GM19463 (cell line): ENCODE data around the gene CDH15.
"Not testable (repeated sequence)": the region's sequence is repeated elsewhere in the genome, so short reads cannot be mapped to it uniquely, and the experiment has no call there.

Experiments
- ATAC-seq: cut with Tn5 transposase; IDR thresholded peaks from one replicate; pipeline ENCODE4 v1.9.1; 2021; ENCODE audit warnings: mild to moderate bottlenecking, moderate library complexity; ENCODE audit not compliant: unreplicated experiment

The CDH15 gene

GRCh38 chr16:89155184-89155679, 16.3 kb upstream of the CDH15 start:
- no peak for ATAC-seq

- ATAC-seq: no peak
Observed at GRCh38 chr16:89155851-89156739, 15.5 kb upstream of the CDH15 start.

- ATAC-seq: no peak
Observed at GRCh38 chr16:89156740-89157645, 14.6 kb upstream of the CDH15 start.

DNA sequence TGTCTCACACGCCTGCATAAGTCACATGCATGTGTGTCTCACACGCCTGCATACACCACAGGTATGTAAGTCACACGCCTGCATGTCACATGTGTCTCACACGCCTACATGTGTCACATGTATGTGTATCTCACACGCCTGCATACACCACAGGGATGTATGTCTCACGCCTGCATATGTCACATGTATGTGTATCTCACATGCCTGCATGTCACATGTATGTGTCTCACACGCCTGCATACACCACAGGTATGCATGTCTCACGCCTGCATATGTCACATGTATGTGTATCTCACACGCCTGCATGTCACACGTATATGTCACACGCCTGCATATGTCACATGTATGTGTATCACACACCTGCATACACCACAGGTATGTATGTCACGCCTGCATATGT, 13.8 kb upstream of the CDH15 start:
- no peak for ATAC-seq

DNA sequence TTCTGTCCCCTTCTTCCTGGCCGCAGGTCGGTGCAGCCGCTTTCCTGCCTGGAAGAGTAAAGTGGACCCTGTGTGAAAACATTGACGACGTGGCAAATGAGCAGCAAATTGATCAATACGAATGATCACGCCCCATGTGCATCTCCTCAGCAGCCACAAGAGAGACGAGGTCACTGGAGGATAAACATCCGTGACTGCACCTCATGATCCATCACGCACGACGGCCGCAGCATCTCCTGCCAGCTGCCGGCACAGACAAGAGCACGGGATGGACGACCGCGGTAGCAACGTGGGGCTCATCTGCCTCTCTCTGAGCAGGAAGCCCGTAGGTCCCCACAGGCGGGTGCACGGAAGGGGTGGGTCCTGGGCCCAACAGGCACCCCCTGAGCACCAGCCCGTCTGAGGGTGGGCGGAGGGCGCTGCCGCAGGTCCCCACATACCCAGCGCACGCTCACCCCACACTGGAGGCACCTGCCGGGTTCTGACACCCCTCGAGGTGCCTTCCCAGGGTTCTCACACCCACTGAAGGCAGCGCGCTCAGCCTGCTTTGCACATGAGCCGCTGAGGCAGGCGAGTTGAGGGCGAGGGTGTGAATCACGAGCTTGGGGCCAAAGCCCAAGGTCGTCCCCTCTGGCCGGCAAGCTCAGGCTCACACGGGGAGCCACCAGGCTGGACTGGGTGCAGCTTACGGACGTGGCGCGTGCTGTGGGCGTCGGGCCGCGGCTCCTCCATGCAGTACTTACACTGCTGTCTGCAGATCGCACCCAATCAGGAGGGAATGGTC, 12.3 kb upstream of the CDH15 start:
- no peak for ATAC-seq

DNA sequence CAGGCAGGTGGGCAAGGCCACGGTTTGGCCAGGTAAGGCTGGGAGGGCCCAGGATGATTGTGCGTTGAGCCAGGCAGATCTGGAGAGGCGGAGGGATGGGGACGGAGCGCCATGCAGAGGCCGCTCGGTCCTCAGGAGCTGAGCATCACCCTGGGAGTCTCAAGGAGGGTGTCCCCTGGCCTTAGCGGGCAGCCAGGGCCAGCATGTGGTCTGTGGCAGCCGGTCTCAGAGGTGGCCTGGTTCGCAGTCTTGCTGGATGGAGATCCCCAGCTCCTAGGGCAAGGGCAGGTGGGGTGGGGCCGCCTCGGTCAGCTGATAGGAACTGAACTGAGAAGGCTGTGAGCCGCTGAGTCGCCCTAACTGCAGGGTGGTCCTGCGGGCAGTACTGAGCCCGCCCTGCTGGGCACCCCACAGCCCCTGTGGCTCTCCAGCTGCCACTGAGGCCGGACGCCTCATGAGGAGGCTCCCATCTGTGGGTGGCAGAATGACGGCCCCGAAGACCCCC, 11.6 kb upstream of the CDH15 start:
- no peak for ATAC-seq

GRCh38 chr16:89160977-89161701, 10.4 kb upstream of the CDH15 start:
- ATAC-seq: no peak

DNA sequence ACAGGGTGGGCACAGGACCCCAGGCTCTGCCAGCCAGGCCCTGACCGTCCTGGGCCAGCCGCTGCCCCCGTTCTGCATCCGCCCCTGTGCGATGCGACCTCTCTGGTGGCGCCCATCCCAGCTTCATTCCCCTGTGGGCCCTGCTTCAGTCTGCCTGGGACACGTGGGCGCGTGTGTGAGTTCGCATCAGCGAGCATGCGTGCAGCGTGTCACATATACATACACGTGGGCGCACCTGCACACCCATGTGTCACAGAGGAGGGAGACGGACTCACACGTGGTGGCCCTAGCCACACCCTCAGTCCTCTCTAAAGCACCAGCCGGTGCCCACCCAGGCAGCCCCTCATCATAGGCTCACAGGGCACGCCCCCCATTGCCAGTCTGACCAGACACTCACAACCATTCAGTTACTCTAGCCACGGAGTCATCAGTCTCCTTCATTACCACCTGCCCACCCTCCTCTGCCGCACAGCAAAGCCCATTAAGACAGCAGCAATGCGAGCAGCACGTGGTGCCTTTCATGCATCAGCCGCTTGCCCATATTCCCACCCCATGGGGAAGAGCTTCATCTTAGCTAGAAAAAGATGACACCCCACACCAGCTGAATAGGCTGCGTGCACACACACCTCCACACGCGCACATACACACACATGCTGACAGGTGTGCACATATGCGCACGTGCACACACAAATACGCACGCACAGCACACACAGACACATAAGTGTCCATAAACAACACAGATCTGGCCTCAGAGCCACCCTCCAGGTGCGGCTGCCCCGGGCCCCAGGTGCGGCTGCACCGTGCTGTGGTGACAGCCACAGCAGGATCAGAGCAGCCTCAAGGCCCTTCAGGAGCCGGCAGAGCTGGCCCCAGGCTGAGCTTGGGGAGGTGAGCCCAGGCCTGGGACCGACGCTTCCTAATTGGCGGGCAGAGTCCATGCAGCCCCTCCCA, 9.5 kb upstream of the CDH15 start:
- no peak for ATAC-seq

- no peak for ATAC-seq
Observed at GRCh38 chr16:89163297-89163696, 8.3 kb upstream of the CDH15 start.

DNA sequence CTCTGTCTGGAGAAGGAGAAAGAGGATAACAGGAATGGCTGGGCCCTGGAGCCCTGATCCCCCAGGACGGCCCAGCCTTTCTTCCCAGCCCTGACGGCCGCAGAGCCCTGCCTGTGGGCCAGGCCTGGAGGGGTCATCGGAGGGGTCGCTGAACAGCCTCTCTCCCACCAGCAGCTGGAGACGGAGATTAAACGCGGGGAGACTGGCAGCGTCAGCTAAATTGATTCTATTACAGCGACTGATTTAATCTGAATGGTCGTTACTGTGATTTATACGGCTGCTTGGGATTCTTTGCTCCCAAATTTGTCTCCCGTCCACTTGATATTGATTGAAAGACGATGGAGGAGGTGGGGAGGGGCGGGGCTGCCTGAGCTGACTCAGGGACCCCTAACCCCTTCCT, 7.1 kb upstream of the CDH15 start:
- no peak for ATAC-seq

DNA sequence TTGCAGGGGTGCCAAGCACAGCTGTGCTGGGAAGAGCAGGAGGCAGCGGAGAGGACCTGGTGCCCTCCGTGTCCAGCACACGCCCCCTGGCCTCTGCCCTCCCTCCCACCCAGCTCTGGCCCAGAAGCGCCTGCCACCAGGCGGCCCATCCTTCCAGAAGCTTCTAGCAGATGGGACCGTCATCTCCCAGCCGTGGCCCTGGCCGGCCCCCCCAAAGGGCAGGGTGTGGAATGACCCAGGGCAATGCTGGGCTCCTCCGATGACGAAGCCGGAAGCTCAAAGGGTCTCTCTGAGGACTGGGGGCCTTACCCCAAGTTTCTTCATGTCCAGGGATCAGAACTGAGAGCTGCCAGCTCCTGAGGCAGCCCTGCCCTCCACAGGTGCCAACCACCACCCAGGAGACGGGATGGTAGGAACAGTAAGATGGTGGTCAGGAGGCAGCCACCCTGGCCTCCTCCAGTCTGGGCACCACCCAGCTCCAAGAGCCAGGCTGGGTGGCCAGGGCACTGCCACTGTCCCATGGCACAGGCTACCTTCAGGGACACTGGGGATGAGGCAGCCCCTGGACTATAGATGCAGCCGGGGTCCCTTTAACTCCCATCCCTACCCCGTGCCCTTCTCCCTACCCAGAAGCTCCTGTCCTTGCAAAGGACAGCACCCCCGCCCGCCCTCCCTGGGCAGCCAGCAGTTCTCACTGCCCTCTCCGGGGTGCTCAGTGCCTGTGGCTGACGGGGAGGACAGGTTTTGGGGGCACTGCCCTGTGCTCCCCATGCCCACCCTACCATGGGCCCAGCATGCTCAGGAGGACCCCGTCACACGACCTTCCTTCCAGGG, 6.5 kb upstream of the CDH15 start:
- ATAC-seq: no peak

DNA sequence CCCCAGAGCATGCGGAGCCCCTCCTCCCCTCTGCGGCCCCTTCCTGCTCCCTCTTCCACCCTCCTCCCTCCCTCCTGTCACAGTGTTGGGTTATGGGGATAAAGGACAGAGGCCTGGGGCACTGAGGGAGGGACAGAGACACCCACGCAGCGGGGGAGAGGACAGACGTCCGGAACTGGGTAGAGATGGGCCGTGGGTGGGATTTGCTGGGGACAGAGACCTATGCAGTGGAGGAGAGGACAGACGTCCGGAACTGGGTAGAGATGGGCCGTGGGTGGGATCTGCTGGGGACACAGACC, 5.9 kb upstream of the CDH15 start:
- ATAC-seq: not testable (repeated sequence)

DNA sequence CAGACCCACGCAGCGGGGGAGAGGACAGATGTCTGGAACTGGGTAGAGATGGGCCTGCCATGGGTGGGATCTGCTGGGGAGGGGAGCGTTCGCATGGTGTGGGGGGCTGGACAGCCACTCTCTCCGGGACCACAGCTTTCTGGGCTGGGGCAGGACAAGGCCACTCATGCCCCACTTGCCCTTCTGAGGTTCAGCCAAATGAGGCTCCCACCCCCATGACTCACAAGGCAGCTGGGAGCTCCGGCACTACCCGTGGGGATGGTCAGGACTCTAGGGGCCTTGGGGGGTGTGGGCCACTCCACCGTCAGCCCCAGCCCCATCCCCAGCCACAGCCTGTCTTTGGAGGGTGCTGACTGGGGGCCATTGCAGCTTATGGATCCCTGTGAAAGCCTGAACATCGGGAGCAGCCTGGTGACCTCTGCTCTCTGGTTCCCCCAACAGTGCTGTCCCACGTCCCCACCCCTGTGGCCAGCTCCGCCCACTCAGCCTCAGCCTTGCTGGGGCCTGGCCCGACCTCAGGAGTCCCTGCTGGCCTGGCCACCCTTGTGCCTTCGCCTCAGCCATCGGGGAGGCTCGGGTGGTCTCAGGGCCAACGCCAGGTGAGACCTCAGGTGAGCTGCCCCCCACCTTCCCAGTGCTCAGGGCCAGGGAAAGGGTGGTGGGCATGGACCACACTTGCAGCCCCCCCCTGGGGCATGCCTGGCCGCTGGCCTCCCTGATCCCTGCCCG, 4.7 kb upstream of the CDH15 start:
- ATAC-seq: no peak

- no peak for ATAC-seq
Observed at GRCh38 chr16:89167425-89167941, 4.1 kb upstream of the CDH15 start.

DNA sequence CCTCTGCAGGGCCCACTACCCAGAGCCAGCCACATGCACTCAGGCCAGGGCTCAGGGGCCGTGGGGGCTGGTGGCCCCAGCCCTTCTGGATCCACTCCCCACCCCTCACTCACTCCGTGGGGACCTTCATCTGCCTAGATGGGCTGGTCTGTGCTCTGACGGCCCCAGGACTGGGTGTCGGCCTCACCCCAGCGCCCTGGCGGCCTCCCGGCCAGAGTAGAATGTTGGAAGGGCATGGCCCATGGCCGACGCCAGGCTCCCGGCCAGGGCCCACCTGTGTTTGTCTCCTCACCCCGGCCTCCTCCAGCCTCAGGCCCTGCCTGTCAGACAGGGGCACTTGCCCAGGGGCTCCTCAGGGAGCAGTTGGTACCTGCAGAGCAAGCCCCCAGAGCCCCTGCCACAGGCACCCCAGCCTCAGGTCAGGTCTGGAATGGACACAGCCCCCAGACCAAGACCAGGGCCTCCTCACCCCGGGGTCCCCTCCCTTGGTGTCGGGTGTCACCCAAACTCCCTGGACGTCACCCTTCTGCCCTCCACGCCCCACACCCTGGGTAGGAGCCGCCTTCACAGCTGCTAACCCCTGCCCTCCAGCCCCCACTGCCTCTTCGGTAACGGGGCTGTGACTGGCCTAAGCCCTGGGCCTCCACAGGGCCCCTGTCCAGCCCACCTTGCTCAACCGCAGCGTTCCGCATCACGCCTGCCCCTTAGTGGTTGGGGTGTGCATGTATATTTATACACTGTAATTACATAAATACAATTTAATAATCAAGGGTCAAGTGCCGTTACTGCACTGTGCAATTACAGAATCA, 3.0 kb upstream of the CDH15 start:
- no peak for ATAC-seq

DNA sequence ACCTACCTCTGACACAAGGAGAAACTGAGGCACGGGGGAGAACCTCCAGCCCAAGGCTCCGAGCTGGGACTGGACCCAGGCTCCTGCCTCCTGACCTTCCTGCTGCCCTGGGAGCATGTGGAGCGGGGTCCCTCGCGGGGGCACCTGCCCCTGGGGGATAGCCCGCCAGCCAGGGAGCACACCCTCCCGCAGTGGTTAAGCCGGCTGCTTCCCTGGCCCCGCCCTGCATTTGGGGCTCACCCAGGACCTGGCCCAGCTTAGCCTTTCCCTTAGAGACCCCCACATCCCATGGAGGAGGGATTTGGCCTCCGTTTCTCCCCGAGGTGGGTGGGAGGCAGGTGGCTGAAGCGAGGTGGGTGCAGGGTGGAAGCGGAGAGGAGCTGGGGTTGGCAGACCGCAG, 1.8 kb upstream of the CDH15 start:
- no peak for ATAC-seq
